Nephron (organoid): Measurements from ENCODE around the gene OR2F1.

Experiments used
- H3K27ac Mint-ChIP-seq, 3 experiments: 2 replicates each; pipeline ENCODE4 v1.8.0; 2020; ENCODE audit warnings: mixed read lengths in 3 of 3, mild to moderate bottlenecking in 2 of 3, moderate library complexity in 1 of 3
- H3K27me3 Mint-ChIP-seq: 2 replicates; pipeline ENCODE4 v1.8.0; 2021; ENCODE audit warnings: low read depth, mild to moderate bottlenecking, moderate library complexity, mixed read lengths
- H3K36me3 Mint-ChIP-seq: 2 replicates; pipeline ENCODE4 v1.8.0; 2020; ENCODE audit warnings: low read depth, mixed read lengths
- H3K4me1 Mint-ChIP-seq: 2 replicates; pipeline ENCODE4 v1.8.0; 2020; ENCODE audit warnings: mixed read lengths
- H3K4me3 Mint-ChIP-seq, 3 experiments: 2 replicates each; pipeline ENCODE4 v1.8.0; 2020; ENCODE audit warnings: mild to moderate bottlenecking in 3 of 3, mixed read lengths in 3 of 3, moderate library complexity in 2 of 3
- H3K9me3 Mint-ChIP-seq: 2 replicates; pipeline ENCODE4 v1.8.0; 2020; ENCODE audit warnings: mixed read lengths
- CTCF ChIP-seq, 3 experiments: fragments of 200-600 bp; sonication (generic); IDR thresholded peaks; one replicate each; pipeline ENCODE4 v1.5.0; 2021; ENCODE audit warnings: antibody characterized with exemption in 3 of 3; ENCODE audit not compliant: unreplicated experiment in 3 of 3

OR2F1 gene

GRCh38 chr7:143947111-143947510, 7.5 kb upstream of the OR2F1 start:
- H3K4me1 Mint-ChIP-seq = no peaks in the 10 kb centered on the region
- no peaks in the 10 kb centered on the region for H3K36me3 Mint-ChIP-seq
- H3K27ac Mint-ChIP-seq = no peak overlapping the region
- TF ChIP-seq CTCF (IDR thresholded peaks at IDR 0.05; ENCODE audit: unreplicated experiment in 3 of 3) = no peak
- H3K27me3 Mint-ChIP-seq = no peaks in the 10 kb centered on the region
- H3K4me3 Mint-ChIP-seq = no peak overlapping the region
- H3K9me3 Mint-ChIP-seq = peaks cover 5% of the 10 kb centered on the region

- Mint-ChIP-seq H3K4me1 (no peaks in the 10 kb centered on the region), H3K9me3 (peaks cover 5% of the 10 kb centered on the region), H3K4me3 (no peak overlapping the region), H3K36me3 (no peaks in the 10 kb centered on the region), H3K27ac (no peak overlapping the region), H3K27me3 (no peaks in the 10 kb centered on the region)
- no peak for TF ChIP-seq CTCF (IDR thresholded peaks at IDR 0.05; ENCODE audit: unreplicated experiment in 3 of 3)
These were observed 5.9 kb upstream of the OR2F1 start for GRCh38 chr7:143948733-143949132.

GRCh38 chr7:143953421-143953820, 1.2 kb upstream of the OR2F1 start:
- Mint-ChIP-seq H3K27ac (no peak overlapping the region), H3K27me3 (peaks cover 6% of the 10 kb centered on the region), H3K9me3 (peaks cover 3% of the 10 kb centered on the region), H3K4me1 (no peaks in the 10 kb centered on the region), H3K36me3 (no peaks in the 10 kb centered on the region), H3K4me3 (no peak overlapping the region)
- TF ChIP-seq CTCF (IDR thresholded peaks at IDR 0.05; ENCODE audit: unreplicated experiment in 3 of 3) = no peak

GRCh38 chr7:143954135-143954534, 509 bp upstream of the OR2F1 start:
- H3K27ac Mint-ChIP-seq = no peak overlapping the region
- TF ChIP-seq CTCF (IDR thresholded peaks at IDR 0.05; ENCODE audit: unreplicated experiment in 3 of 3) = no peak
- H3K4me1 Mint-ChIP-seq = no peaks in the 10 kb centered on the region
- peaks cover 6% of the 10 kb centered on the region for H3K27me3 Mint-ChIP-seq
- H3K36me3 Mint-ChIP-seq = no peaks in the 10 kb centered on the region
- no peak overlapping the region for H3K4me3 Mint-ChIP-seq
- no peaks in the 10 kb centered on the region for H3K9me3 Mint-ChIP-seq

GRCh38 chr7:143958781-143959180, 4.1 kb downstream of the OR2F1 start:
- no peak overlapping the region for H3K27ac Mint-ChIP-seq
- no peak for TF ChIP-seq CTCF (IDR thresholded peaks at IDR 0.05; ENCODE audit: unreplicated experiment in 3 of 3)
- H3K9me3 Mint-ChIP-seq = no peaks in the 10 kb centered on the region
- no peaks in the 10 kb centered on the region for H3K36me3 Mint-ChIP-seq
- peaks cover 6% of the 10 kb centered on the region for H3K27me3 Mint-ChIP-seq
- H3K4me1 Mint-ChIP-seq = no peaks in the 10 kb centered on the region
- no peak overlapping the region for H3K4me3 Mint-ChIP-seq

- H3K27me3 Mint-ChIP-seq = peaks cover 6% of the 10 kb centered on the region
- H3K4me1 Mint-ChIP-seq = no peaks in the 10 kb centered on the region
These were observed 6.4 kb downstream of the OR2F1 start for GRCh38 chr7:143960813-143961610.

More at GRCh38 chr7:143960813-143961610, 6.4 kb downstream of the OR2F1 start:
- H3K36me3 Mint-ChIP-seq = no peaks in the 10 kb centered on the region
- H3K27ac Mint-ChIP-seq = no peak overlapping the region
- H3K9me3 Mint-ChIP-seq = no peaks in the 10 kb centered on the region
- TF ChIP-seq CTCF (IDR thresholded peaks at IDR 0.05; ENCODE audit: unreplicated experiment in 3 of 3) = no peak
- no peak overlapping the region for H3K4me3 Mint-ChIP-seq
